ENCODE measurements around the gene CHEK2.
"Not testable (repeated sequence)": the region's sequence is repeated elsewhere in the genome, so short reads cannot be mapped to it uniquely, and the experiment has no call there.

CHEK2 gene

DNA sequence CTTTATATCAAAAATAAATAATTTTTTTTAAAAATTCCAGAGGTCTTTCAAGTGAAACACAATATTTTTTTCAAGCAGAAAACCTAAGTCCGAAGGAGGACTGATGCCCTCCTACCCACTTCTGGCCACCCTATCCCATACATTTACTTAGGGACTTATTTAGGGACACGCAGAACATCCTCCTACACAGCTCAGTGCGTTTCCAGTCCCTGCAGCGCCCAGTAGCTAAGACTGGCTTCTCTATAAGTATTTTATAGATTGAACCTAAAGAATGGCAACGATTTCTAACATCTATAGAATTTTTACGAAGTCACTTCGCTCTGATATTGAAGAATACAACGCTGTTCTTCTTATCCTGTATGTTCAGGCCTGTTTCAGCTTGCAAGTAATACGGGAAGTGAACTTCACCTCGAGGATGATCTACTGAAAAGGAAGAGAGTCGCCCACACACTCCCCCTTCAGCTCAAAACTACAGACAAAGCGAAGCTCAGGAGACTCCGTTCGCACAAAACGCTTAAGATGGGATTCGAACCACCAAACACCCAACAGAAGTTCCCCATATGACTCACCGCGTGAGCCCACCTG lies 328 bp downstream of the CHEK2 start:
- DNase-seq = no peak

DNA sequence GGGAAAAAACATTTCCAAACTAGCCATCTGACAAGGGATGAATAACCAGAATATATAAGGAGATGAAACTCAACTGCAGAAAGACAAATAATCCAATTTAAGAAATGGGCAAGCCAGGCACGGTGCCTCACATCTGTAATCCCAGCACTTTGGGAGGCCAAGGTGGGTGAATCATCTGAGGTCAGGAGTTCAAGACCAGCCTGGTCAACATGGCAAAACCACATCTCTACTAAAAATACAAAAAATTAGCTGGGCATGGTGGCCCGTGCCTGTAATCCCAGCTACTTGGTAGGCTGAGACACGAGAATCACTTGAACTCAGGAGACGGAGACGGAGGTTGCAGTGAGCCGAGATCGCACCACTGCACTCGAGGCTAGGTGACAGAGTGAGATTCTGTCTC lies 2.7 kb downstream of the CHEK2 start:
- not testable (repeated sequence) for DNase-seq

DNA sequence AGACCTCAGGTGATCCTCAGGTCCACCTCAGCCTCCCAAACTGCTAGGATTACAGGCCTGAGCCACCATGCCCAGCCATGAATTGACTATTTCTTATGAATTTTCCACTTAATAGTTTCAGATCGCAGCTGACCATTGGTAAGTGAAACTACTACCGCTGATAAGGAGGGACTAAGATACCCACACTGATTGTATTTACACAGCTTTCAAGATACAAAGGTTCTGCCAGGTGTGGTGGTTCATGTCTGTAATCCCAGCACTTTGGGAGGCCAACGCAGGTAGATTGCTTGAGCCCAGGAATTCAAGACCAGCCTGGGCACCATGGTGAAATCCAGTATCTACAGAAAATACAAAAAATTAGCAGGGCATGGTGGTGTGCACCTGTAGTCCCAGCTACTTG lies 3.9 kb downstream of the CHEK2 start:
- no peak for DNase-seq

DNA sequence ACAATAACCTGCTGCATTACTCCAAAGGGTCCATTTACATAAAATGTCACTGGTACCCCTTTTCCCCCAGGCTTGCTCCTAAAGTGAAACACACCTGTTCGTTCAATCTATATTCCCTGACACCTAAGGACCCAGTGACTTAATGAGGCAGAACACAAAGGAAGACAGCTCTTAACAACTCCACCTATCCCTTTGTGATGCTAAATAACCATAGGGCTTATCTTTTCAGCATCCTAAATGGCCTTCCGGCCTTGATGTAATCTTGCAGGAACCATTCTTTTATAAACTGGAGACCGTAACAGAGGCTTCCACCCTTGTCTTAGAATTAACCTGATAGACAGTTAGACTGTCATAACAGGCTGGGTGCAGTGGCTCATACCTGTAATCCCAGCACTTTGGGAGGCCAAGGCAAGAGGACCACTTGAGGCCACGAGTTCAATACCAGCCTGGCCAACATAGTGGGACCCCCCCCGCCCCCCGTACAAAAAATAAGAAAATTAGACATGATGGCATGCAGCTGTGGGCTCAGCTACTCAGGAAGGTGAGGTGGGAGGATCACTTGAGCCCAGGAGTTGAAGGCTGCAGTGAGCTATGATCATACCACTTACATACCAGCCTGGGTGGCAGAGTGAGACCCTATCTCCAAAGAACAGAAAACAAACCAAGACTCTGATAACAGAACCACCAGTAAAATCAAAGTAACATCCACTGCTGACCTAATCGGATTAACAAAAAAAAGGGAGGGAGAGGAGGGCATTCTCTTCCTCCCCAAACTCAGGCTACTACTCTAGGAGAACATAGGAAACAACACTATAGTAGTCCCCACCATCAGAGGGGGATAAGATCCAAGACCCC lies 5.1 kb downstream of the CHEK2 start:
- DNase-seq = peak in 2 of 3 experiments; percentile 13 to 29

DNA sequence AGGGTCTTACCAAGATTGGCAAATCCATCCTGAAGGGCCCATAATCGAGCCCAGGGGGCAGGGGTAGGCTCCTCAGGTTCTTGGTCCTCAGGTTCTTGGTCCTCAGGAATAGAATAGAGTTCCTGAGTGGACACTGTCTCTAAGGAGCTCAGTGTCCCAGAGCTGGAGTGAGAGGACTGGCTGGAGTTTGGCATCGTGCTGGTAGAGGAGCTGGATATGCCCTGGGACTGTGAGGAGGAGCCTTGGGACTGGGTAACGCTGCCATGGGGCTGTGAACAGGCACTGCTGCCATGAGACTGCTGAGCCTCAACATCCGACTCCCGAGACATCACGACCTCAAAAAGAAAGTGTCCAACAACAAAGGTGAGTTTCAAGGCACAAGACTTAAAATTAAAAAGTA lies 7.2 kb downstream of the CHEK2 start:
- DNase-seq = no peak

DNA sequence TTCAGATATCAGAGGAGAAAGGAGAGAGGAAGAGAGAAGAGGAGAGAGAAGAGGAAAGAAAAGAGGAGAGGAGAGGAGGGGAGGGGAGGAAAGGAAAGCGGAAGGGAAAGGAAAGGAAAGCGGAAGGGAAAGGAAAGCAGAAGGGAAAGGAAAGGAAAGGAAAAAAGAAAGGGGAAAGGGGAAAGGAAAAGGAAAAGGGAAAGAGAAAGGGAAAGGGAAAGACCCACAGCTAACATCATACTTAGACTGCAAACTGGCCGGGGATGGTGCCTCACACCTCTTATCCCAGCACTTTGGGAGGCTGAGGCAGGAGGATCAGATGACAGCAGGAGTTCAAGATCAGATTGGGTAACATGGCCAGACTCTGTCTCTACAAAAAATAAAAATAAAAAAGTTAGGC lies 11.4 kb downstream of the CHEK2 start:
- no peak for DNase-seq

DNA sequence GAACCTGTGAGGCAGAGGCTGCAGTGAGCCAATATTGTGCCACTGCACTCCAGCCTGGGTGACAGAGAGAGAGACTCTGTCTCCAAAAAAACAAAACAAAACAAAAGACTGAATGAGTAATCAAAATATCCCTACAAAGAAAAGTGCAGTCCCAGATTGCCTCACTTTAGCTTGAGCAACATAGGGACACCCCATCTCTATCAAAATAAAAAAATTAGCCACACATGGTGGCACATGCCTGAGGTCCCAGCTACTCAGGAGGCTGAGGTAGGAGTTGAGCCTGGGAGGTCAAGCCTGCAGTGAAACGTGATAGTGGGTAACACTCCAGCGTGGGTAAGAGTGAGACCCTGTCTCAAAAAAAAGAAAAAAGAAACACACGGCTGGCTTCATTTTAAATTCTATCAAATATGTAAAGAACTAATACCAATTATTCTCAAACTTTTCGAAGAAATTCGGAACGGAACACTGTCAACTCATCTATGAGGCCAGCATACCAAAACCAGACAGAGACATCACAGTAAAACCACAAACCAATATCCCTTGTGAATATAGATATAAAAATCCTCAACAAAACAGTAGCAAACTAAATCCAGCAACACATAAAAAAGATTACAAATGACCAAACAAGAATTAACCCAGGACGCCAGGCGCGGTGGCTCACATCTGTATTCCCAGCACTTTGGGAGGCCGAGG lies 12.9 kb downstream of the CHEK2 start:
- DNase-seq = no peak

- DNase-seq = no peak
Measured at GRCh38 chr22:28728002-28728401, 13.6 kb downstream of the CHEK2 start.

DNA sequence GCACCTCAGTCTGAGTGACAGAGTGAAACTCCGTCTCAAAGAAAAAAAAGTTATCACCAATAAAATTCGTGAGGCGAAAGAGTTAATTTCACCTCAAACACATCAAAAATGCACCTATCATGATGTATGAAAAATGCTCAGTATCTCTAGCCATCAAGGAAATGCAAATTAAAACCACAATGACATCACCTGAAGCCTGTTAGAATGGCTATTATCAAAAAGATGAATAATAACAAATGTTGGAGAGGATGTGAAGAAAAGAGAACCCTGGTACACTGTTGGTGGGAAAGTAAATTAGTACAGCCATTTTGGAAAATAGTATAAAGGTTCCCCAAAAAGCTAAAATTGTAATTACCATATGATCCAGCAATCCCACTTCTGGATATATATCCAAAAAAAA lies 23.6 kb downstream of the CHEK2 start:
- no peak for DNase-seq

DNA sequence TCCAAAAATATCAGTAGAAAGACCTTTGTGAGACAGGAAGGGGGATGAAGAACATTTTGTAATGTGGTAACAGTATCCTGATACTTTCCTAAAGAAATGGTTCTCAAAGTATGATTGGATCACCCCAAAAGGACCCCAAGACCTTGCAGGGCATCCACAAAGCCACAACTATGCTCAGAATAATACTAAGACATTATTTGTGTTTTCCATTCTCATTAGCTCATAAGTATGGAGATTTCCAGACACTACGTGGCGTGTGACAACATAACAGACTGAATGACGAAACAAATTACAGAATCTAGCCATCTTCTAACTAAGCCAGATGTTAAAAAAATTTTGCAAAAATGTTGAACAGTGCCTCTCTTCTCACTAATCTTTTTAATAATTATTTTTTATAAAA lies 24.9 kb downstream of the CHEK2 start:
- DNase-seq = no peak

DNA sequence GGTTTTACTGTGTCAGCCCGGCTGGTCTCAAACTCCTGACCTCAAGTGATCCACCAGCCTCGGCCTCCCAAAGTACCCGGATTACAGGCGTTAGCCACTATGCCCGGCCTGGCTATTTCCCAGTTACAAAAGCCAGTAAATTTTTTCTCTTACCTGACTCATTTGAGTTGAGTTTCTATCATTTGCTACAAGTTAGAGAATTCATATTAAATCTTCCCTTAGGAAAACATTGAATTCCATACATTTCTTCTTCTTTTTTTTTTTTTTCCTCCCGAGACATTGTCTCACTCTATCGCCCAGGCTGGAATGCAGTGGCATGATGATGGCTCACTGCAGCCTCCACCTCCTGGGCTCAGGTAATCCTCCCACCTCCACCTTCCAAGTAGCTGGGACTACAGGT lies 26.0 kb downstream of the CHEK2 start:
- no peak for DNase-seq

DNA sequence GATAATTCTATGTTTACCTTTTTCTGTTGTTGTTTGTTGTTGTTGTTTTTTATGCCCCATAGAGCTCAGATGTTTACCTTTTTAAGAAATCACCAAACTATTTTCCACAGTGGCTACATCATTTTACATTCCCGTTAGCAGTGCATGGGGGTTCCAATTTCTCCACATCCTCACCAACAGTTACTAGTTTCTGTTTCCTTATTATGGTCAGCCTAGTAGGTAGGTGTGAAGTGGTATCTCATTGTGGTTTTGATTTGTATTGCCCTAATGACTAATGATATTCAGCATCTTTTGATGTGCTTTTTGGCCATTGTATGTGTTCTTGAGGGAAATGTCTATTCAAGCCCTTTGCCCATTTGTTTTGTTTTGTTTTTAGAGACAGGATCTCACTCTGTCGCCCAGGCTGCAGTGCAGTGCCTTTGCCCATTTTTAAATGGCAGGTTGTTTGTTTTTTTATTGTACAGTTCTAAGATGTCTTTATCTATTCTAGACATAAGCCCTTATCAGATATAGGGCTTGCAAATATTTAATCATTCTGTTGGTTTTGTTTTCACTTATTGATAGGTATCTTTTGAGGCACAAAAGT lies 27.5 kb downstream of the CHEK2 start:
- no peak for DNase-seq

DNA sequence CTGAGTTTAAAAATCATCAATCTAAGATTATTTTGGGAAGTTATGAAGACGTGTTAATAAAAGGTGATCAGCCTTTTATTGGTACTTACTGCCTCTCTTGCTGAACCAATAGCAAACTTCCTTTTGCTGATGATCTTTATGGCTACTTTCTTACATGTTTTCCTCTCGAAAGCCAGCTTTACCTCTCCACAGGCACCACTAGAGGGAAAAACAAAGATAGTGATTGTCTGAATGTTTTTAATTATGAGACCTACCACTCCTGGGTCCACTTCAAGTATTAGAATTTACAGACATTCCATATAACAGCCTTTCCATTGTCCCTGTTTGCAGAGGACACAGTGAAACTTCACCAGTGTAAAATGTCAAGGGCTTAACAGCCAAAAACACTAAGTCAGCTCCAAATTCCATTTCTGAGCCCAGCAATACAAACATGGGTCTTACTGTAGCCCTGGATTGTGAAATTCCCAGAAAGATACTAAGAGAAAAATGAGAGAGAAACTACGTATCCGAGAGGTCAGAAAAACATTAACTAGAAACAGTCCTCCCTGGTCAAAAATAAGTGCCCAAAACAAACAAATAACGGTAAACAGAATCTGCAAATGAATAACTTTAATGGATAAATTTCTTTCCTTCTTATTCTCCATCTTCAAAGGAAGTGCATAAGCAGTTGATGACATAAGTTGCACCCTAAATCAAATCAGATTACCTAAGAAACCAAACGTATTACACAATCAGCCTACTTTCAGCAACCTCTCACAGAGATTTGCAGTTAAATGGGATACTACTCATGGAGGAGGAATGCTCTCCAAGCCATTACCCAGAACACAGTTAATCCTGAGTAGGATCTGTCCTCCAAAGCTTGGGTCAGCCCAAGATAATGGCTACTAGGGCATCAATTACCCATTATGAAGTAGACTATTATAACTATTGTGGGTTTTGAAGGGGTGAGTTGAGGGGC lies 29.5 kb downstream of the CHEK2 start:
- no peak for DNase-seq

- DNase-seq = no peak
Measured at GRCh38 chr22:28711341-28711740, 30.3 kb downstream of the CHEK2 start.

DNA sequence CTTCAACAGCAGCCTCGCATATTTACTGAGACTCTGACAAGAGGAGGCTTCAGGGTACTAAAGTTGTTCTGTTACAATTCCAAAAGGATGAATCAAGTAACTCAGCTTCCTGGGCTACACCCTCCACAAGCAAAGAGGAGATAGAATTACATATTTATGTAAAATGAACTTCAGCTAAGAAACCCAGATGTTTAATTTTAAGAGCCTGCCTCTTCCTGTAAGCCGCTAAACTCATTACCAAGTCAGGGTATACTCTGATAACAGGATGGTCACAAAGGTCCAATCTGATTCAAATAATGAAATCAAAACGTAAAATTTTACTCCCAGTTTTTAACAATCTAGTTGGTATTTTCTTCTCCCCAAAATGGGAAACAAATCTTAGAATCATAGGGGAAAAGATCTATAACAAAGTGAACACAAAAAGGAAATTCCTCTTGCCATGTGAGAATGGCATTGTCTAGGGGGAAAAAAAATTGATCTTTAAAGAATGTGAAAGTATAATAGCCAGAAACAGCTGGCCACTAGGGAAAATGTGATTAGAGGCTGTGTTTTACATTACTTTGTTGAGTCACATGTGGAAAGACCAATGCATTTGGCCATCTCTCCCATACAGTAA lies 30.9 kb downstream of the CHEK2 start:
- no peak for DNase-seq

- no peak for DNase-seq
Measured at GRCh38 chr22:28710107-28710506, 31.5 kb downstream of the CHEK2 start.

DNA sequence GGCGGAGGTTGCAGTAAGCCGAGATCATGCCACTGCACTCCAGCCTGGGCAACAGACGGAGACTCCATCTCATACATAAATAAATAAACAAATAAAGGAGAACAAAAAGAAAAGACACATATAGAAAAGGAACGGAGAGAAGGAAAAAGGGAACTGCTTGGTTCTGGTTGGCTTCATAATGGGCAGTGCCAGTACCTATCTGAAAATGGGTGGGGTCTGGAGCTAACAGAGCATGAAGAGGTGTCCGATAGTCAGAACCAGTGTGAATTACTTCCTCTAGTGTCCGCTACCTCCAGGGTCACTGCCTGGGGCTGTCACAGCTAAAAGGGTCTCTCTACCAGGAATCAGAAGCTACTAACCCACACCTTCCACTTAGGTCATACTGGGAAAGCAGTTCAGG lies 34.8 kb downstream of the CHEK2 start:
- no peak for DNase-seq

GRCh38 chr22:28703436-28703835 lies 38.2 kb downstream of the CHEK2 start:
- no peak for DNase-seq

- no peak for DNase-seq
Measured at GRCh38 chr22:28702891-28703290, 38.7 kb downstream of the CHEK2 start.

- DNase-seq = not testable (repeated sequence)
Measured at GRCh38 chr22:28693041-28693760, 48.4 kb downstream of the CHEK2 start.

DNA sequence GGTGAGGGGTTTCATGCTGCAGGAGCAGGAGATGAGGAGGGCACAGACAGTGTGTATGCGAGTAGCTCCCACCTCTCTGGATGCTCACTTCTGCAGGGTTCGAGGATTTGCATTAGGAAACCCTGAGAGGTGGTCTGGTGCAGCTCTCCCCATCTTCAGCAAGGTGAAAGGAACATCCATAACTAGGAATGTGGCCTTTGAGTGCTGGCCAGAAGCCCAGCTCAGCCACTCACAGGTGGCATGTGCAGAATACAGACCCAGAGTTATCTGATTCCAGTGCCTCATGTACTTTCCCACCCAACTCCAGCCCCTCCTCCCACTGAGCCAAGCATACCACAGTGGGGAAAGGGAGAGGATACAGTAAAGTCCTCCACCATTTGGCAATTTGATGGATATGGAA lies 51.8 kb downstream of the CHEK2 start:
- not testable (repeated sequence) for DNase-seq

All from NCI-H1417 (cell line).